ENCODE measurements around the gene TSHZ1.

Gene TSHZ1

GRCh38 chr18:75221397-75221796, 10.8 kb downstream of the TSHZ1 start:
- no peak for DNase-seq (ENCODE audit: low read depth in 2 of 2, low spot score in 1 of 2)

- DNase-seq (ENCODE audit: low read depth in 2 of 2, low spot score in 1 of 2) = no peak
These were observed 11.3 kb downstream of the TSHZ1 start for GRCh38 chr18:75221897-75222296.

GRCh38 chr18:75222407-75222806, 11.8 kb downstream of the TSHZ1 start:
- DNase-seq (ENCODE audit: low read depth in 2 of 2, low spot score in 1 of 2) = no peak

GRCh38 chr18:75223687-75224347, 13.2 kb downstream of the TSHZ1 start:
- no peak for DNase-seq (ENCODE audit: low read depth in 2 of 2, low spot score in 1 of 2)

- no peak for DNase-seq (ENCODE audit: low read depth in 2 of 2, low spot score in 1 of 2)
These were observed 15.8 kb downstream of the TSHZ1 start for GRCh38 chr18:75226286-75226955.

- DNase-seq (ENCODE audit: low read depth in 2 of 2, low spot score in 1 of 2) = no peak
These were observed 16.3 kb downstream of the TSHZ1 start for GRCh38 chr18:75226956-75227316.

- DNase-seq (ENCODE audit: low read depth in 2 of 2, low spot score in 1 of 2) = no peak
These were observed 17.1 kb downstream of the TSHZ1 start for GRCh38 chr18:75227535-75228296.

- DNase-seq (ENCODE audit: low read depth in 2 of 2, low spot score in 1 of 2) = no peak
These were observed 18.4 kb downstream of the TSHZ1 start for GRCh38 chr18:75228967-75229366.

- DNase-seq (ENCODE audit: low read depth in 2 of 2, low spot score in 1 of 2) = no peak
These were observed 18.8 kb downstream of the TSHZ1 start for GRCh38 chr18:75229437-75229836.

GRCh38 chr18:75230163-75231052, 19.8 kb downstream of the TSHZ1 start:
- no peak for DNase-seq (ENCODE audit: low read depth in 2 of 2, low spot score in 1 of 2)

GRCh38 chr18:75231053-75231406, 20.4 kb downstream of the TSHZ1 start:
- no peak for DNase-seq (ENCODE audit: low read depth in 2 of 2, low spot score in 1 of 2)

- DNase-seq (ENCODE audit: low read depth in 2 of 2, low spot score in 1 of 2) = no peak
These were observed 24.3 kb downstream of the TSHZ1 start for GRCh38 chr18:75234901-75235300.

- no peak for DNase-seq (ENCODE audit: low read depth in 2 of 2, low spot score in 1 of 2)
These were observed 25.3 kb downstream of the TSHZ1 start for GRCh38 chr18:75235896-75236295.

GRCh38 chr18:75238100-75238499, 27.5 kb downstream of the TSHZ1 start:
- no peak for DNase-seq (ENCODE audit: low read depth in 2 of 2, low spot score in 1 of 2)

- DNase-seq (ENCODE audit: low read depth in 2 of 2, low spot score in 1 of 2) = no peak
These were observed 28.2 kb downstream of the TSHZ1 start for GRCh38 chr18:75238786-75239185.

GRCh38 chr18:75240433-75240832, 29.8 kb downstream of the TSHZ1 start:
- no peak for DNase-seq (ENCODE audit: low read depth in 2 of 2, low spot score in 1 of 2)

GRCh38 chr18:75241705-75242104, 31.1 kb downstream of the TSHZ1 start:
- no peak for DNase-seq (ENCODE audit: low read depth in 2 of 2, low spot score in 1 of 2)

- no peak for DNase-seq (ENCODE audit: low read depth in 2 of 2, low spot score in 1 of 2)
These were observed 34.0 kb downstream of the TSHZ1 start for GRCh38 chr18:75244351-75245313.

- DNase-seq (ENCODE audit: low read depth in 2 of 2, low spot score in 1 of 2) = no peak
These were observed 36.4 kb downstream of the TSHZ1 start for GRCh38 chr18:75246721-75247610.
